Measurements from ENCODE around the gene CAST. TPM values are rescaled to one million over a fixed set of nuclear protein-coding genes. Genes with fewer than 3 reads are reported as not detected.

CAST gene
- total RNA-seq, 2 donors from 2014 or later: 251 to 256 TPM

DNA sequence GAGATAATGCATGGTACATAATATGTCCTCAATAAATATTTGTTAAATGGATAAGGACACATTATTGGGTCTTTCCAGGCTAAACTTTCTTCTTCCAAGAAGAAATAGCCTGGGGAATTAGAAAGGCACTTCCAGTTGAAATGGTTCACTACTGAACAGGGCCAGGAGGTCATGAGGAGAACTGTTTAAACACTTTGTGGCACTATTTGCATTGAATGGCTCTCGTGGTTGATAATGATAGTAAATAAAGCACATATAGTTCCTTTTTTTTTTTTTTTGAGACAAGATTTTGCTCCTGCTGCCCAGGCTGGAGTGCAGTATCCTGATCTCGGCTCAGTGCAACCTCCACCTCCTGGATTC is 19.9 kb upstream of the CAST start:
- TF ChIP-seq POLR2A (IDR thresholded peaks at IDR 0.05) (no peak), POLR2AphosphoS5 (IDR thresholded peaks at IDR 0.05) (no peak)
- TF ChIP-seq, protein P1, sequence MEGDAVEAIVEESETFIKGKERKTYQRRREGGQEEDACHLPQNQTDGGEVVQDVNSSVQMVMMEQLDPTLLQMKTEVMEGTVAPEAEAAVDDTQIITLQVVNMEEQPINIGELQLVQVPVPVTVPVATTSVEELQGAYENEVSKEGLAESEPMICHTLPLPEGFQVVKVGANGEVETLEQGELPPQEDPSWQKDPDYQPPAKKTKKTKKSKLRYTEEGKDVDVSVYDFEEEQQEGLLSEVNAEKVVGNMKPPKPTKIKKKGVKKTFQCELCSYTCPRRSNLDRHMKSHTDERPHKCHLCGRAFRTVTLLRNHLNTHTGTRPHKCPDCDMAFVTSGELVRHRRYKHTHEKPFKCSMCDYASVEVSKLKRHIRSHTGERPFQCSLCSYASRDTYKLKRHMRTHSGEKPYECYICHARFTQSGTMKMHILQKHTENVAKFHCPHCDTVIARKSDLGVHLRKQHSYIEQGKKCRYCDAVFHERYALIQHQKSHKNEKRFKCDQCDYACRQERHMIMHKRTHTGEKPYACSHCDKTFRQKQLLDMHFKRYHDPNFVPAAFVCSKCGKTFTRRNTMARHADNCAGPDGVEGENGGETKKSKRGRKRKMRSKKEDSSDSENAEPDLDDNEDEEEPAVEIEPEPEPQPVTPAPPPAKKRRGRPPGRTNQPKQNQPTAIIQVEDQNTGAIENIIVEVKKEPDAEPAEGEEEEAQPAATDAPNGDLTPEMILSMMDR (IDR thresholded peaks at IDR 0.05): no peak
- 58% methylated on average over 2 of the region's 2 CpGs for WGBS

DNA sequence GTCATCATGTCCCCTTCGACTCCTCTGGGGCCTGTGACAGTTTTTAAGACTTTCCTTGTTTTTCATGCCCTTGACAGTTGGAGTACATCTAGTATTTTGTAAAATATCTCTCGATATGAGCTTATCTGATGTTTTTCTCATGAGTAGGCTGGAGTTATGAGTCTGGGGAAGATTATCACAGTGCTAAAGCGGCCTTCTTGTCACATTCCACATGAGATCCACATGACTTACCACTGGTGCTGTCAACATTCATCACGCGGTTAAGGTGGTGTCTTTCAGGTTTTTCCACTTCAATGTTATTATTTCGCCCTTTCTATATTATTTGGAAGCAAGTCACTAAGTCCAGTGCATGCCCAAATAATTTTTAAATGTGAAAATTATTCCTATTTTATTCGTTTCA is 17.1 kb upstream of the CAST start:
- Histone ChIP-seq H3K36me3 (no peaks in the 10 kb centered on the region), H3K9me3 (no peaks in the 10 kb centered on the region), H3K4me3 (no peak overlapping the region), H3K4me1 (replicated peaks) (no peaks in the 10 kb centered on the region), H3K27me3 (replicated peaks; ENCODE audit: insufficient read depth) (no peaks in the 10 kb centered on the region), H3K27ac (no peak overlapping the region)
- no peak for DNase-seq (ENCODE audit: low spot score)
- TF ChIP-seq POLR2A (IDR thresholded peaks at IDR 0.05): no peak
- TF ChIP-seq, protein P1 (IDR thresholded peaks at IDR 0.05): no peak
- no peak for TF ChIP-seq POLR2AphosphoS5 (IDR thresholded peaks at IDR 0.05)
- WGBS: 79% methylated on average over 7 of the region's 7 CpGs
- intact Hi-C loops (cut with DNase I): no loop called here

More for the DNA sequence above, 19.9 kb upstream of the CAST start:
- Histone ChIP-seq H3K4me1 (replicated peaks) (no peaks in the 10 kb centered on the region), H3K27me3 (replicated peaks; ENCODE audit: insufficient read depth) (no peaks in the 10 kb centered on the region), H3K4me3 (no peak overlapping the region), H3K27ac (no peak overlapping the region), H3K36me3 (no peaks in the 10 kb centered on the region), H3K9me3 (no peaks in the 10 kb centered on the region)
- intact Hi-C loops (cut with DNase I): no loop called here
- DNase-seq (ENCODE audit: low spot score): no peak

DNA sequence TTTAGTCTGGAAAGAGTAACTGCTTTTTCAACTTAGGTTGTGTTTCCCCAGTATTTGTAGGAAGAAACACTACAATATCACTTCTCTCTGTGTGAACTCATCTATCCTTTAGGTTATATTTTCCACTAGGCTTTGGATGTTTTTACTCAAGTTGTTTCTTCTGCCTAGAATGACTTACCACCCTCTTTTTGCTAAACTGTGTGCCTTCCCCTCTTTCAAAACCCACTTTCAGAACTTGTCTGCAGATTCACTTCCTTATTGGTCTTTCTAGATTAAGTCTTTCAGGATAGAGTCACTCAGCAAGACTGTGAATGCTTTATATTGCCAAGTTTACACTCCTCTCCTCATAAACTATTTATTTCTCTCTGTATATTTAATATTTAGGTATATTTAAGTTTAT is 14.2 kb upstream of the CAST start:
- TF ChIP-seq, protein P1 (IDR thresholded peaks at IDR 0.05): no peak
- TF ChIP-seq POLR2AphosphoS5 (IDR thresholded peaks at IDR 0.05) (no peak), POLR2A (IDR thresholded peaks at IDR 0.05) (no peak)
- Histone ChIP-seq H3K4me1 (replicated peaks) (no peaks in the 10 kb centered on the region), H3K27ac (no peak overlapping the region), H3K9me3 (no peaks in the 10 kb centered on the region), H3K4me3 (no peak overlapping the region), H3K36me3 (no peaks in the 10 kb centered on the region), H3K27me3 (replicated peaks; ENCODE audit: insufficient read depth) (no peaks in the 10 kb centered on the region)
- DNase-seq (ENCODE audit: low spot score): no peak
- intact Hi-C loops (cut with DNase I): no loop called here

DNA sequence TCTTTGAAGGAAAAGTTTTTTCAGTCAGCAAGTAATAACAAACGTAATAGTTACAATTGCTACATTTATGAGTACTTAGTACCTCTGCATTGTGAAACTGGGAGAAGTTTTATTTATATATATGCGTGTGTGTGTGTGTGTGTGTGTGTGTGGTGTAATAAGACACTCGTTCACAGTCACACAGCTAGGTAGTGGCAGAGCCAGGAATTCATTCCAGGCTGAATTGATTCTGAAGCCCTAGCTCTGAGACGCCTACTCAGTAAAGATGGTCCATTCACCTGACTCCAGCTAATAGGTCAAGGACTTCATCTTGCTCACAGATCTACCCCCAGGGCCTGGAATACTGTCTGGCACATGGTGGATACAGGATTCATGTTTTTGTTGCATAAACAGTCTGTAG is 13.6 kb upstream of the CAST start:
- WGBS: 28% methylated on average over 4 of the region's 4 CpGs
- no peak overlapping the region for H3K27ac ChIP-seq
- H3K27me3 ChIP-seq (replicated peaks; ENCODE audit: insufficient read depth): no peaks in the 10 kb centered on the region
- TF ChIP-seq, protein P1 (IDR thresholded peaks at IDR 0.05): no peak
- TF ChIP-seq POLR2A (IDR thresholded peaks at IDR 0.05): no peak
- TF ChIP-seq POLR2AphosphoS5 (IDR thresholded peaks at IDR 0.05): no peak
- H3K4me1 ChIP-seq (replicated peaks): no peaks in the 10 kb centered on the region
- peak; percentile 19 for DNase-seq (ENCODE audit: low spot score)
- H3K4me3 ChIP-seq: no peak overlapping the region
- intact Hi-C loops (cut with DNase I): no loop called here
- H3K9me3 ChIP-seq: no peaks in the 10 kb centered on the region
- no peaks in the 10 kb centered on the region for H3K36me3 ChIP-seq

DNA sequence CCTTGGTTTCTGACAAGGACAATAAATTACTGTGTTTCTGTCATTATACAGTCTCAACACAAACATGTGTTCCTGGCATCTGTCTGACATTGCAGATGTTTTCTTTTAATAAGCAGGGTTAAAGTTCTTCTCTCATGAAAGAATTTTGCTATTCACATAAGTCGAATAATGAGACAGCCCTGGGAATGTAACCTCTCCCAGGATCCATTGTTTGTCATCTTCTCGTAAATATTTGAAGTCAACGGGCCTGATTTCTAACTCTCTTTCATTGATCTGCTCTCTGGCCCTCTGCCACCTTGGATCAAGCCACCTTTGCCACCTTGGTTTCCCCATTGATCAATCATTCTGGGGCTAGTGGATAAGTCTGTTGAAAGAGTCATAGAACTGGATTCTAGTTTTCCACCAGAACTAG is 12.9 kb upstream of the CAST start:
- TF ChIP-seq POLR2AphosphoS5 (IDR thresholded peaks at IDR 0.05) (no peak), POLR2A (IDR thresholded peaks at IDR 0.05) (no peak)
- TF ChIP-seq, protein P1 (IDR thresholded peaks at IDR 0.05): no peak
- Histone ChIP-seq H3K4me3 (no peak overlapping the region), H3K36me3 (no peaks in the 10 kb centered on the region), H3K27ac (no peak overlapping the region), H3K4me1 (replicated peaks) (no peaks in the 10 kb centered on the region), H3K9me3 (no peaks in the 10 kb centered on the region), H3K27me3 (replicated peaks; ENCODE audit: insufficient read depth) (no peaks in the 10 kb centered on the region)
- intact Hi-C loops (cut with DNase I): no loop called here
- WGBS: 33% methylated on average over 3 of the region's 3 CpGs
- DNase-seq (ENCODE audit: low spot score): no peak
